HCT116 (cell line): ENCODE results near the gene CCDC92. TPM values are rescaled to one million over a fixed set of nuclear protein-coding genes. Genes with fewer than 3 reads are reported as not detected.

Source experiments
- ATAC-seq: fragments of 200-7000 bp; cut with Tn5 transposase; 2 replicates; pipeline ENCODE4 v1.9.1; 2020; ENCODE audit warnings: mild to moderate bottlenecking, moderate library complexity
- BruUV-seq: library from RNA; stranded (reverse); fragments of 400-500 nt; replicated peaks from 2 replicates; lab custom pipeline; 2021; lab: Mats Ljungman, UMichigan
- CTCF ChIA-PET: fragments of 300-600 bp; sonication (Branson Sonifier 250); formaldehyde crosslinking; loops from one replicate; lab custom pipeline; 2021; ENCODE audit warnings: antibody characterized with exemption; lab: Charles Lee
- POLR2A ChIA-PET: fragments of 300-600, 350-600 bp; sonication (Branson Sonifier 250); formaldehyde crosslinking; loops from one replicate; lab custom pipeline; 2021; ENCODE audit warnings: antibody characterized with exemption; lab: Charles Lee
- RAD21 ChIA-PET, 2 experiments: fragments of 300-600 bp; sonication (Branson Sonifier 250); formaldehyde crosslinking; loops; one replicate each; lab custom pipeline; 2023; ENCODE audit warnings: low total read pairs in 2 of 2; ENCODE audit not compliant: uncharacterized antibody in 2 of 2, unreplicated experiment in 2 of 2, low non-redundant PET in 1 of 2; lab: Charles Lee
- DNase-seq: peaks from one replicate; pipeline ENCODE4 v3.0.0-alpha.2; 2010; ENCODE audit warnings: low read depth, low spot score
- H2AFZ ChIP-seq: fragments of 200-600 bp; shearing (Covaris generic), sonication (generic); 2 replicates; pipeline ENCODE4 v1.6.1; 2017; ENCODE audit warnings: low read depth, mixed run types, mixed read lengths, antibody characterized with exemption, low read length; ENCODE audit not compliant: poor library complexity, severe bottlenecking
- H3K27ac ChIP-seq: 2 replicates; pipeline ENCODE4 v1.5.1; 2012; ENCODE audit warnings: low read depth, low read length
- H3K27me3 ChIP-seq: fragments of 200-600 bp; sonication (generic); 2 replicates; pipeline ENCODE4 v1.6.1; 2016; ENCODE audit warnings: mixed run types, low read length, mixed read lengths; ENCODE audit not compliant: insufficient read depth
- H3K36me3 ChIP-seq, 2 experiments: fragments of 200-500 bp in 1 of 2; fragments of 200-600 bp in 1 of 2; sonication (Bioruptor generic) in 1 of 2; sonication (generic) in 1 of 2; 2 replicates each; pipeline versions ENCODE4 v1.5.1 to v1.6.1; 2014 to 2016; ENCODE audit warnings: low read length in 2 of 2, inconsistent platforms in 1 of 2, mixed read lengths in 1 of 2, mixed run types in 1 of 2; ENCODE audit not compliant: insufficient read depth in 2 of 2, control insufficient read depth in 1 of 2
- H3K4me1 ChIP-seq, 2 experiments: fragments of 200-600 bp in 1 of 2; sonication (generic) in 1 of 2; 2 replicates each; pipeline versions ENCODE4 v1.5.1 to v1.6.1; 2012 to 2017; ENCODE audit warnings: low read length in 2 of 2, inconsistent platforms in 1 of 2, mild to moderate bottlenecking in 1 of 2, mixed read lengths in 1 of 2, mixed run types in 1 of 2, moderate library complexity in 1 of 2; ENCODE audit not compliant: insufficient read depth in 2 of 2, control insufficient read depth in 1 of 2
- H3K4me2 ChIP-seq: fragments of 200-600 bp; sonication (generic); 2 replicates; pipeline ENCODE4 v1.6.1; 2017; ENCODE audit warnings: mixed run types, low read length, mixed read lengths
- H3K4me3 ChIP-seq, 2 experiments: fragments of 200-600 bp in 1 of 2; sonication (generic) in 1 of 2; replicated peaks in 1 of 2; 2 replicates each; pipeline ENCODE4 v1.5.1; 2011 to 2016; ENCODE audit warnings: low read length in 2 of 2, control low read depth in 1 of 2, low read depth in 1 of 2, mild to moderate bottlenecking in 1 of 2, mixed read lengths in 1 of 2, mixed run types in 1 of 2
- H3K79me2 ChIP-seq: fragments of 200-600 bp; sonication (generic); 2 replicates; pipeline ENCODE4 v1.6.1; 2017; ENCODE audit warnings: mild to moderate bottlenecking, mixed run types, low read length, moderate library complexity, mixed read lengths; ENCODE audit not compliant: insufficient read depth
- H3K9ac ChIP-seq: fragments of 200-600 bp; sonication (generic); 2 replicates; pipeline ENCODE4 v1.6.1; 2016; ENCODE audit warnings: low read length, mixed read lengths
- H3K9me2 ChIP-seq: fragments of 200-600 bp; sonication (generic), shearing (Covaris generic); 2 replicates; pipeline ENCODE4 v1.6.1; 2017; ENCODE audit warnings: mixed run types, mild to moderate bottlenecking, moderate library complexity; ENCODE audit not compliant: insufficient read depth
- H3K9me3 ChIP-seq, 2 experiments: fragments of 200-500 bp in 1 of 2; fragments of 200-600 bp in 1 of 2; sonication (Bioruptor generic) in 1 of 2; sonication (generic) in 1 of 2; 2 replicates each; pipeline ENCODE4 v1.6.1; 2014 to 2017; ENCODE audit warnings: low read length in 2 of 2, mixed read lengths in 2 of 2, inconsistent platforms in 1 of 2, low read depth in 1 of 2, mild to moderate bottlenecking in 1 of 2, mixed run types in 1 of 2, moderate library complexity in 1 of 2; ENCODE audit not compliant: control insufficient read depth in 1 of 2, insufficient read depth in 1 of 2
- H4K20me1 ChIP-seq: fragments of 200-600 bp; sonication (generic), shearing (Covaris generic); 2 replicates; pipeline ENCODE4 v1.6.1; 2017; ENCODE audit warnings: mixed run types, mild to moderate bottlenecking, moderate library complexity; ENCODE audit not compliant: insufficient read depth
- EGR1 ChIP-seq: IDR thresholded peaks from 2 replicates; pipeline ENCODE4 v1.6.1; 2012; ENCODE audit warnings: low read depth
- ELF1 ChIP-seq: IDR thresholded peaks from 2 replicates; pipeline ENCODE4 v1.6.1; 2012; ENCODE audit warnings: low read depth, borderline replicate concordance
- EZH2phosphoT487 ChIP-seq: fragments of 200-600 bp; IDR thresholded peaks from 2 replicates; pipeline ENCODE4 v1.6.1; 2018; ENCODE audit warnings: antibody characterized with exemption, borderline replicate concordance
- FOSL1 ChIP-seq: IDR thresholded peaks from 2 replicates; pipeline ENCODE4 v1.6.1; 2012; ENCODE audit warnings: low read depth
- POLR2A ChIP-seq: IDR thresholded peaks from 2 replicates; pipeline ENCODE4 v1.7.0; 2011; ENCODE audit warnings: borderline replicate concordance; ENCODE audit not compliant: insufficient read depth, insufficient read length; ENCODE audit errors: extremely low read depth
- SIN3A ChIP-seq: IDR thresholded peaks from 2 replicates; pipeline ENCODE4 v1.6.1; 2012; ENCODE audit warnings: low read depth
- TCF7L2 ChIP-seq: IDR thresholded peaks from 2 replicates; pipeline ENCODE4 v1.7.0; 2011; ENCODE audit warnings: borderline replicate concordance, inconsistent platforms; ENCODE audit not compliant: insufficient read depth, insufficient read length; ENCODE audit errors: extremely low read depth
- ZNF274 ChIP-seq: fragments of 200-500 bp; sonication (Bioruptor generic); IDR thresholded peaks from 2 replicates; pipeline ENCODE4 v1.6.1; 2014; ENCODE audit warnings: mild to moderate bottlenecking, low read depth, low read length, inconsistent platforms
- intact Hi-C: fragments of 100-400 bp; cut with micrococcal nuclease; formaldehyde crosslinking; loops from 2 replicates; pipeline ENCODE4 v1.10.0; 2022
- total RNA-seq: library from RNA; stranded (reverse); gene quantifications from one replicate; pipeline ENCODE4 v1.2.1, GENCODE V29; 2021; ENCODE audit not compliant: unreplicated experiment
- TF ChIP-seq, protein P1 (sequence below): IDR thresholded peaks from 2 replicates; pipeline ENCODE4 v1.6.1; 2012; ENCODE audit warnings: low read depth

The CCDC92 gene
- total RNA-seq, 1 experiment from 2014 or later: 9.7 TPM

GRCh38 chr12:123957196-123957595 lies 15.4 kb downstream of the CCDC92 start:
- no peaks in the 10 kb centered on the region for H3K27me3 ChIP-seq
- TF ChIP-seq, protein P1, sequence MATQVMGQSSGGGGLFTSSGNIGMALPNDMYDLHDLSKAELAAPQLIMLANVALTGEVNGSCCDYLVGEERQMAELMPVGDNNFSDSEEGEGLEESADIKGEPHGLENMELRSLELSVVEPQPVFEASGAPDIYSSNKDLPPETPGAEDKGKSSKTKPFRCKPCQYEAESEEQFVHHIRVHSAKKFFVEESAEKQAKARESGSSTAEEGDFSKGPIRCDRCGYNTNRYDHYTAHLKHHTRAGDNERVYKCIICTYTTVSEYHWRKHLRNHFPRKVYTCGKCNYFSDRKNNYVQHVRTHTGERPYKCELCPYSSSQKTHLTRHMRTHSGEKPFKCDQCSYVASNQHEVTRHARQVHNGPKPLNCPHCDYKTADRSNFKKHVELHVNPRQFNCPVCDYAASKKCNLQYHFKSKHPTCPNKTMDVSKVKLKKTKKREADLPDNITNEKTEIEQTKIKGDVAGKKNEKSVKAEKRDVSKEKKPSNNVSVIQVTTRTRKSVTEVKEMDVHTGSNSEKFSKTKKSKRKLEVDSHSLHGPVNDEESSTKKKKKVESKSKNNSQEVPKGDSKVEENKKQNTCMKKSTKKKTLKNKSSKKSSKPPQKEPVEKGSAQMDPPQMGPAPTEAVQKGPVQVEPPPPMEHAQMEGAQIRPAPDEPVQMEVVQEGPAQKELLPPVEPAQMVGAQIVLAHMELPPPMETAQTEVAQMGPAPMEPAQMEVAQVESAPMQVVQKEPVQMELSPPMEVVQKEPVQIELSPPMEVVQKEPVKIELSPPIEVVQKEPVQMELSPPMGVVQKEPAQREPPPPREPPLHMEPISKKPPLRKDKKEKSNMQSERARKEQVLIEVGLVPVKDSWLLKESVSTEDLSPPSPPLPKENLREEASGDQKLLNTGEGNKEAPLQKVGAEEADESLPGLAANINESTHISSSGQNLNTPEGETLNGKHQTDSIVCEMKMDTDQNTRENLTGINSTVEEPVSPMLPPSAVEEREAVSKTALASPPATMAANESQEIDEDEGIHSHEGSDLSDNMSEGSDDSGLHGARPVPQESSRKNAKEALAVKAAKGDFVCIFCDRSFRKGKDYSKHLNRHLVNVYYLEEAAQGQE: no peak
- no peak for TF ChIP-seq ZNF274
- no peak for TF ChIP-seq FOSL1
- no peak for TF ChIP-seq EZH2phosphoT487
- TF ChIP-seq SIN3A: no peak
- TF ChIP-seq TCF7L2: no peak
- TF ChIP-seq EGR1: no peak
- no peak for TF ChIP-seq ELF1
- no peak for TF ChIP-seq POLR2A
- POLR2A ChIA-PET: no interaction called here
- H3K4me2 ChIP-seq: no peak overlapping the region
- no peaks in the 10 kb centered on the region for H3K4me1 ChIP-seq
- no TSS peak for BruUV-seq
- H3K9ac ChIP-seq: no peak overlapping the region
- ATAC-seq (no peak), DNase-seq (no peak)
- no peak overlapping the region for H2AFZ ChIP-seq
- no peaks in the 10 kb centered on the region for H3K79me2 ChIP-seq
- CTCF ChIA-PET: no interaction called here
- intact Hi-C loops: no loop called here
- H3K27ac ChIP-seq: no peak overlapping the region
- no peaks in the 10 kb centered on the region for H3K9me3 ChIP-seq
- no peaks in the 10 kb centered on the region for H4K20me1 ChIP-seq
- no peaks in the 10 kb centered on the region for H3K9me2 ChIP-seq
- H3K4me3 ChIP-seq: no peak overlapping the region
- RAD21 ChIA-PET: no interaction called here
- H3K36me3 ChIP-seq: no peaks in the 10 kb centered on the region
